Endothelial cell of umbilical vein (primary cell): ENCODE measurements around the gene DDR1.

Source experiments
- POLR2A ChIP-seq: IDR thresholded peaks from 2 replicates; pipeline ENCODE4 v1.6.1; 2012; ENCODE audit warnings: low read depth, mild to moderate bottlenecking, control low read depth, low read length
- POLR2AphosphoS5 ChIP-seq: IDR thresholded peaks from 2 replicates; pipeline ENCODE4 v1.6.1; 2012; ENCODE audit warnings: low read depth, mild to moderate bottlenecking, control low read depth, low read length, moderate library complexity; ENCODE audit not compliant: insufficient read depth

GRCh38 chr6:30903236-30903635, 18.9 kb downstream of the DDR1 start:
- TF ChIP-seq POLR2AphosphoS5 (no peak), POLR2A (no peak)
